SJSA1 (cell line): ENCODE results near the gene AGTPBP1. TPM values are rescaled to one million over a fixed set of nuclear protein-coding genes. Genes with fewer than 3 reads are reported as not detected.

Experiments
- DNase-seq, 2 experiments: peaks; one replicate each; pipeline ENCODE4 v3.0.0-alpha.2; 2015 to 2020; ENCODE audit warnings: low spot score in 2 of 2, low read depth in 1 of 2
- H3K27ac ChIP-seq: fragments of 250-450 bp; sonication (Bioruptor Pico); 2 replicates; pipeline ENCODE4 v1.5.1; 2020; ENCODE audit warnings: mild to moderate bottlenecking, moderate library complexity
- H3K27me3 ChIP-seq: fragments of 250-450 bp; sonication (Bioruptor Pico); replicated peaks from 2 replicates; pipeline ENCODE4 v1.5.1; 2020; ENCODE audit warnings: mild to moderate bottlenecking, moderate library complexity
- H3K36me3 ChIP-seq: fragments of 250-450 bp; sonication (Bioruptor Pico); 2 replicates; pipeline ENCODE4 v1.5.1; 2020; ENCODE audit warnings: mild to moderate bottlenecking
- H3K4me1 ChIP-seq: fragments of 250-450 bp; sonication (Bioruptor Pico); replicated peaks from 2 replicates; pipeline ENCODE4 v1.6.1; 2021; ENCODE audit warnings: mild to moderate bottlenecking
- H3K4me3 ChIP-seq: fragments of 250-450 bp; sonication (Bioruptor Pico); 2 replicates; pipeline ENCODE4 v1.5.1; 2020; ENCODE audit warnings: mild to moderate bottlenecking
- H3K9me3 ChIP-seq: fragments of 250-450 bp; sonication (Bioruptor Pico); replicated peaks from 2 replicates; pipeline ENCODE4 v1.5.1; 2020; ENCODE audit warnings: mild to moderate bottlenecking
- total RNA-seq: library from RNA; depleted of rRNA; stranded (reverse); fragments of >200 nt; shearing (Covaris generic); gene quantifications from 2 replicates; pipeline ENCODE4 v1.2.3, GENCODE V29; 2014; rRNA removed

Gene AGTPBP1
- total RNA-seq, 1 experiment from 2014 or later: 11.2 TPM

DNA sequence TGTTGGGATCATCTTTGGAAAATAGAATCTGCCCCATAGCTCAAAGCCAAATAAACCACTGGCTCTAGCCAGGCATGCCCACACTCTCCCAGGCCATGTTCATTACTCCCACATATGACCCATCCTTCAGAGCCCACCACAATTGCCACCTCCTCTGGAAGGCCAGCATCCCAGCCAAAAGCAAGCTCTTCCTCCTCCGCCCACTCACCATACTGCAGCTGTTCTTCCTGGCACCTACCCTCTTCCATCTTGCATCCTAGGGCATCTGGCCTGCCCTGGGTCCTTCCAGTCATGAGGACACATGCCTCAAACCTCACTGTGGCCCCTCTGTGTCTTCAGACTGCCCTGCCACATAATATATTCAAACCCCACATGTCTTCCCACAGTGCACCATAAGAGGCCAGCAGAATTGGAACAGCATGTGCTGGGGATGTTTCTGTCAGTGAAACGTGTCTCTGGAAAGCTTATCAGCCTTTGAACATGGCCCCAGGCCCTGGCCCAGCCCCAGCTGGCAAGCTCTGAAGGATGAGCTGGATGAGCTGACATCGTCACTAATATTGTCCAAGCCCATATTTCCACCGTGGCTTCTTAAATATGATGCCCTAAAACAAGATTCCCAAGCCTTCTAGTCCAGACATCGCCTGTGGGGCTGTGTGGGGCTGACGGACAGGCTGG is 230.8 kb downstream of the AGTPBP1 start:
- DNase-seq: no peak
- Histone ChIP-seq H3K36me3 (no peaks in the 10 kb centered on the region), H3K4me1 (no peaks in the 10 kb centered on the region), H3K27me3 (no peaks in the 10 kb centered on the region), H3K4me3 (no peak overlapping the region), H3K27ac (no peak overlapping the region), H3K9me3 (no peaks in the 10 kb centered on the region)

DNA sequence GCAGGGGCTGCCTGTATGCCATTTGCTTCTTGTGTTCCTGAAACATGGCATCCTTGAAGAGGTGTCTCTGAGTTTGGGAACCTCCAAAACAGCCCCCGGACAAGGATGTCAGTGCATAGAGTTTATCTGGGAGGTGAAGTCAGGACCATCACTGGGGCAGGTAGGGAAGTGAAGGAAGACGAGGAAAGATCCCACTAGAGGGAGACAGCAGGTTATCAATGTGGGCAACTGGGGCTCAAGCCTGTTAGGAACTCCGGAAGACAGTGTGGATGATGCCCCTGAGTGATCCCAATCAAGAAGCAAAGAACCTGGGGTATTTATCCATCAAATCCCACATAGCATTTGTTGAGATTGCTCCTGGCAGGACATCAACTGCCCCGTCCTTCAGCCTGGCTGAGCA is 233.1 kb downstream of the AGTPBP1 start:
- H3K36me3 ChIP-seq: no peaks in the 10 kb centered on the region
- H3K27ac ChIP-seq: no peak overlapping the region
- no peaks in the 10 kb centered on the region for H3K27me3 ChIP-seq
- H3K4me1 ChIP-seq: no peaks in the 10 kb centered on the region
- H3K9me3 ChIP-seq: no peaks in the 10 kb centered on the region
- DNase-seq: no peak
- H3K4me3 ChIP-seq: no peak overlapping the region

DNA sequence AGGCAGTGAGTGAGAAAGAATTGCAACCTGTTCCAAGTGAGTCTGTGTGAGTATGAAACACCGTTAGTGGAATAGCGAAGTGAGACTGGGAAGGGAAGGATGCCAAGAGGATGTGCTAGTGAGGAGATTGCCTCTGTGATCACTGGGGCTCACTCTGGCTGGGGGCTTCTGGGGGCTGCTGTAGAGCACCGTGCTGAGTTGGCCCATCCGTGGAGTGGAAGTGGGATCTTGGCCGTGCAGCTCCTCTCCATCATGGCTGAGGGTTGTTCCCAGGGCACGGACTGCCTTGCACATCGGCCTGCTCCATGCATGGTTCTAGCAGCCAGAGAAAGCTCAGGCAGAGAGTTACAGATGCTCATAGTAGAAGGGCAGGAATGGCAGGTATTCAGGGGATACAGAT is 236.1 kb downstream of the AGTPBP1 start:
- no peak for DNase-seq
- no peaks in the 10 kb centered on the region for H3K4me1 ChIP-seq
- no peak overlapping the region for H3K27ac ChIP-seq
- no peaks in the 10 kb centered on the region for H3K9me3 ChIP-seq
- no peaks in the 10 kb centered on the region for H3K36me3 ChIP-seq
- no peaks in the 10 kb centered on the region for H3K27me3 ChIP-seq
- H3K4me3 ChIP-seq: no peak overlapping the region

DNA sequence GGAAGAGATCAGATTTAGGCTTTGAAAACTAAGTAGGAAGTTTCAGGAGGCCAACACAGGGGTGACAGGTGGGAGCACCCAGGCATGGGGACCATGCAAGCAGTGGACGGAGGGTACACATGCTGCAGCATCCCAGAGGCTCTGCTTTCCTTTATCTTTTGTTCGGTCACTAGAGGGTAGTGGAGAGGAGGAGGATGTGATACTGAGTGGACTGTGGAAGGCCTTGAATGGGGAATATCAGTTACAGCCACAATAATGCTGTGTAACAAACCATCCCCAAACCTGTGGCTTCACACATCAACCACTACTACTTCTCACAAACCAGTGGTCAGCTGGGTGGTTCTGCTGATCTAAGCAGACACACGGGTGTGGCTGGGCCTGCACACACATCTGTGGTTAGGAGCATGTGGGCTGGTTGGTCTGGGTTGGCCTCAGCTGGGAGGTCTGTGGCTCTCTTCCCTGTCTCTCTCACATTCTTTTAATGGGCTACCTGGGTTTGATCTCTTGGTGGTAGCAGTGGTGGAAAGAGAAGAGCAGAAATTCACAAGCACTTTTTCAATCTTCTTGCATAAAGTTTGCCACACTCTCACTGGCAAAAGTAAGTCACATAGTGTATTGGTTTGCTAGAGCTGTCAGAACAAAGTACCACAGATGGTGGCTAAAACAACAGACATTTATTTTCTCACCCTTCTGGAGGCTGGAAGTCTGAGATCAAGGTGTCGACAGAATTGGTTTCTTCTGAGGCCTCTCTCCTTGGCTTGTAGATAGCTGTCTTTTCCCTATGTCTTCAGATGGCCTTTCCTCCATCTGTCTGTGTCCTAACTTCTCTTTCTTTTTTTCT is 238.7 kb downstream of the AGTPBP1 start:
- no peak overlapping the region for H3K4me3 ChIP-seq
- H3K36me3 ChIP-seq: no peaks in the 10 kb centered on the region
- no peak for DNase-seq
- no peaks in the 10 kb centered on the region for H3K27me3 ChIP-seq
- H3K4me1 ChIP-seq: no peaks in the 10 kb centered on the region
- H3K27ac ChIP-seq: no peak overlapping the region
- H3K9me3 ChIP-seq: no peaks in the 10 kb centered on the region

DNA sequence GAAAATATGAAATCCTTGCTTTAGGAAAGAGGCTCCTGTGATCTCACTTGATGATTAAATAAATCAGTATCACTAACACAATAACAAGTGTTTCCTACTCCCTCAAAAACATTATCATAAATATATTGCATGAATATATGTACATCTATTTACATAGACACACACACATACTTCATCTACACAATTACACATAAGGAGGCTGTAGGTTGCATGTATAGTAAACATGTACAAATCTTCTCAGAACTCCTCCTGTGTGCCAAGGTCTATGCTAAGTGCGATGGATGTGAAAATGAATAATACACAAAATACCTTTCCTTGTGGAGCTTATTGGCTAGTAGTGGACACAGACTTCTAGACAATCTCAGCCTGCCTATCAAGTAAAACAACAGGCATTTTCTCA is 239.9 kb downstream of the AGTPBP1 start:
- DNase-seq: no peak

DNA sequence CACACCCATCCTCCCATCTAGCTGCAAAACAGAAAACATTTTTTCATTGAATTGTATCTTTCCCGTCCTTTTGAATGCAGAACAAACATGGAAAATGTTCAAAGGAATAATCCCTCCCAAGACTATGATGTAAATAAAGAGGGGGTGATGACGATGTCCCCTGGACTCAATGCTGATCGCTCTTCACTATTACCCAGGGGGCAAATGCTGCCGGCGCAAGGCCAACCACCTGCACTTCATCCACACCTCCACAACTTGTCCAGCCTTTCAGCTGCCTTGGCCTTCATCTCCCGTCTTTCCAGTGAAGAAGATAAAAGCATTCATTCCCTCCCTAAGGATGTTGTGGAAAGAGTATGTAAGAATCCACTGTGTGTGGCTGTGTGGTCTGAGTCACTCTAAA is 240.3 kb downstream of the AGTPBP1 start:
- Histone ChIP-seq H3K4me1 (no peaks in the 10 kb centered on the region), H3K27me3 (no peaks in the 10 kb centered on the region), H3K4me3 (no peak overlapping the region), H3K27ac (no peak overlapping the region), H3K9me3 (no peaks in the 10 kb centered on the region), H3K36me3 (no peaks in the 10 kb centered on the region)
- no peak for DNase-seq

More for the DNA sequence above, 239.9 kb downstream of the AGTPBP1 start:
- H3K36me3 ChIP-seq: no peaks in the 10 kb centered on the region
- H3K27ac ChIP-seq: no peak overlapping the region
- no peaks in the 10 kb centered on the region for H3K9me3 ChIP-seq
- H3K4me3 ChIP-seq: no peak overlapping the region
- H3K27me3 ChIP-seq: no peaks in the 10 kb centered on the region
- no peaks in the 10 kb centered on the region for H3K4me1 ChIP-seq

Other genes with a start within 250 kb of the AGTPBP1 start
- gene NAA35, start 199.2 kb upstream of the AGTPBP1 start, total RNA-seq: 11.9 and 15.7 TPM in 2 replicates